Measurements from ENCODE around the gene MB.

Gene MB

DNA sequence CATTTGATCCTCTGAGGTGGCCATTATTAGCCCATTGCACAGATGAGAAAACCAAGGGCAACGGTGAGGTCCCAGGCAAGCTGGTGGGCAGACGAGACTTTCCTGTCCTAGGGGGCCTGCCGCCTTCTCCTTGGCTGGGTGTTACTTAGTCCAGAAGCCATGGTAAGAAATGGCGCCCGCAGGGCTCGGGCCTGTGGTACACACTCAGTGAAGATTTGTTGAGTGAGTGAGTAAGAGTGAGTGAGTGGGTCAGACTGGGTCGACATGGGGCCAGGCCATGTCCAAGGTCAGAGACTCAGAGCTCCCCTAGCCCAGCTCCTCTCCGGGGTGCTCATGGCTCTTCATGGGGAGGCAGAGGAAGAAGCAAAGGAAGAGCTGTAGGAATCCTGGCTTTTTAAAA is 40.5 kb downstream of the MB start:
- no peak overlapping the region for H3K27ac ChIP-seq

DNA sequence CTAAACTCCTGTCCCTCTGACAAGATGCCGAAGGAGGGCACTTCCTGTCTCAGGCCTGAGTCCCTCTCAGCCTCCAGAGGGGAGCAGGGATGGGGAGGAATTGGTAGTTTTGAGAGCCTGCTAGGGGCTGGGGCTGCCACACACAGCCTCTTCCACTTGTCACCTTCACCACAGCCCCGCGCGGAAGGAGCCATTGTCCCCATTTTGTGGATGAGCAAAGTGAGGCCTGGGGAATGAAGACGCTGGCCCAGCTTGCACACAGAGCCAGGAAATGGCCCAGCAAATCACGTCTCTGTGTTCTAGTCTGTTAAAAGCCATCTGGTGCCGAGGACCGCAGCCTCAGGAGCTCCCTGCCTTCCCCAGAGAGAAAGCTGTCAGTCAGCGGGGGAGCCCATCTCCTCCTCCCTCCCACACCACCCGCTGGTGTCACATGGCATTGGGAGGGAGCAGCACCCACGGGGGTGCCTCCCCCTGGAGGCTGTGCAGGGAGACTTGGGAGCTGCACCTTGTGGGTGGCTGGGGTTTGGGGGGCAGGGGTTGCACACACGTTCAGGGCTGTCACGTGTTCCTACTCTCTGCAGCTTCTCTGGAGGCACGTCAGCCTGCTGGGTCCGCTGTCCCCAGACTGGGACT is 41.9 kb downstream of the MB start:
- TF ChIP-seq POLR2AphosphoS5 (IDR thresholded peaks at IDR 0.05; ENCODE audit: borderline replicate concordance, low read depth, low read length) = no peak
- no peak for DNase-seq (ENCODE audit: low read depth, low spot score)
- Histone ChIP-seq H3K4me3 (no peak overlapping the region), H3K9ac (ENCODE audit: insufficient read length) (no peak overlapping the region), H3K27ac (no peak overlapping the region), H3K36me3 (ENCODE audit: insufficient read depth, low read length) (no peaks in the 10 kb centered on the region), H3K9me3 (ENCODE audit: low read depth, low read length) (no peaks in the 10 kb centered on the region)

More for the DNA sequence above, 40.5 kb downstream of the MB start:
- no peak for DNase-seq (ENCODE audit: low read depth, low spot score)
- H3K9ac ChIP-seq (ENCODE audit: insufficient read length) = no peak overlapping the region
- no peaks in the 10 kb centered on the region for H3K9me3 ChIP-seq (ENCODE audit: low read depth, low read length)
- no peak overlapping the region for H3K4me3 ChIP-seq
- TF ChIP-seq EZH2 (IDR thresholded peaks at IDR 0.05) = no peak
- TF ChIP-seq FOXP2 (optimal IDR thresholded peaks at IDR 0.05; ENCODE audit: control extremely low read depth, extremely low read length, insufficient read depth) = no peak
- no peak for TF ChIP-seq POLR2AphosphoS5 (IDR thresholded peaks at IDR 0.05; ENCODE audit: borderline replicate concordance, low read depth, low read length)
- no peaks in the 10 kb centered on the region for H3K36me3 ChIP-seq (ENCODE audit: insufficient read depth, low read length)

DNA sequence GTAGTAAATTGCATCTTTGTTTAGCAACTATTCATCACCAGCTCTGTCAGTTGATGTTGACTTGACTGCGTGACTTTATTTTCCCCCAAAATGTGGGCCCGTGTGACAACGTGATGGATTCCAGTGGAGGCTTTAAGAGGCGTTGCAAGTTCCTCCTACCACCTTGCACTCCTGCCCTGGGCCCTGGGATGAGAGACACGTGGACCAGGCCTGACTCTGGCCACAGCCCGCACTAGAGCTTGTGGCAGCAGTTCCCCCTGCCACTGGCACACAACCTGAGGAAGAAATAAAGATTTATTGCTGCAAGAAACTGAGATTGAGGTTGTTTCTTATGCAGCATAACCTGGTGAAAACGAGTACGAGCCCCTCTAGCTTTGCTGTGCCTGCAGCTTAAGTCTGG is 44.6 kb downstream of the MB start:
- no peak overlapping the region for H3K9ac ChIP-seq (ENCODE audit: insufficient read length)
- DNase-seq (ENCODE audit: low read depth, low spot score) = no peak
- no peak overlapping the region for H3K4me3 ChIP-seq
- H3K36me3 ChIP-seq (ENCODE audit: insufficient read depth, low read length) = no peaks in the 10 kb centered on the region
- no peak overlapping the region for H3K27ac ChIP-seq
- H3K9me3 ChIP-seq (ENCODE audit: low read depth, low read length) = no peaks in the 10 kb centered on the region
- no peak for TF ChIP-seq POLR2AphosphoS5 (IDR thresholded peaks at IDR 0.05; ENCODE audit: borderline replicate concordance, low read depth, low read length)

DNA sequence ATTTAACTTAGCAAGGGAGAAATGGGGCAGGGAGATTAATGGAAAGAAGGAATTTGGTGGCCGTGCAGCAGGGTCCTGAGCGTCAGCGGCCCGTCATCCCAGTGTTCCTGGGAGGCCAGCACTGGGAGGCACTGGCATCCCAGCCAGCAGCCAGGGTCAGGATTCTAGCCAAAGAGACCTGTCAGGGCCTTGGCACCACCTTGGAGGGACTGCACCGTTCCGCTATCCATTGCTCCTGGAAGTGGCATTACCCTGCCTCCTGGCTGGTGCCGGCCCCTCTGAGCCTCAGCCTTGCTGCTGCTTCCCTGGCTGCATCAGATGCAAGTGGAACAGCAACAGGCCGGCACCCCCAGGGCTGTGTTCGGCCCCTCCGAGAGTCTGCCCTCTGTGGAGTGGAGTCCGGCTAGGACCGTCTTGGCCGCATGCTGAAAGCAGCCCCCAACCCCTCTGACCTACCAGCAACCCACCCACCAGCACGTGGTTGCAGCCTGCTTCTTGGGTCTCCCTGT is 46.4 kb downstream of the MB start:
- no peak for TF ChIP-seq EZH2 (IDR thresholded peaks at IDR 0.05)
- no peak for TF ChIP-seq POLR2AphosphoS5 (IDR thresholded peaks at IDR 0.05; ENCODE audit: borderline replicate concordance, low read depth, low read length)
- TF ChIP-seq FOXP2 (optimal IDR thresholded peaks at IDR 0.05; ENCODE audit: control extremely low read depth, extremely low read length, insufficient read depth) = no peak
- DNase-seq (ENCODE audit: low read depth, low spot score) = no peak
- Histone ChIP-seq H3K9ac (ENCODE audit: insufficient read length) (no peak overlapping the region), H3K27ac (no peak overlapping the region), H3K9me3 (ENCODE audit: low read depth, low read length) (no peaks in the 10 kb centered on the region), H3K36me3 (ENCODE audit: insufficient read depth, low read length) (no peaks in the 10 kb centered on the region), H3K4me3 (no peak overlapping the region)

DNA sequence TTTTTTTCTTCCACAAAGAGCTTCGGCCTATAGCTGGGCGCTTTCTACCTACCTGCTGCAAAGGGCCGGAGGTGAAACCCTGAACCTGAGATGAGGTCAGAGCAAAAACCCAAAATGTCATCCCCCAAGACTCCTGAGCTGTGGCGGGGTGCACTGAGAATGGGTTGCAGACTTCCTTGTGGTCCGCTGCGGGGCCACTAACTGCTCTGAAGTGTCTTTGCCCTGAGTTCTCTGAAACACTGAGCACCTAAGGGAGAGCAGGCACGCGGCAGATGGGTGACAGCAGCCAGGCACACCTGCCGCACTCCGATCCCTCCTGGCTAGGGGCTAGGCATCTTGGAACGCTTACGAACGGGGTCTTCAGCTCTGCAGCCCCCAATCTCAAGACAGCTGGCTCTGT is 47.2 kb downstream of the MB start:
- no peak overlapping the region for H3K27ac ChIP-seq
- H3K9ac ChIP-seq (ENCODE audit: insufficient read length) = no peak overlapping the region
- no peak for TF ChIP-seq POLR2AphosphoS5 (IDR thresholded peaks at IDR 0.05; ENCODE audit: borderline replicate concordance, low read depth, low read length)
- no peak for TF ChIP-seq FOXP2 (optimal IDR thresholded peaks at IDR 0.05; ENCODE audit: control extremely low read depth, extremely low read length, insufficient read depth)
- TF ChIP-seq EZH2 (IDR thresholded peaks at IDR 0.05) = no peak
- no peaks in the 10 kb centered on the region for H3K36me3 ChIP-seq (ENCODE audit: insufficient read depth, low read length)
- H3K4me3 ChIP-seq = no peak overlapping the region
- H3K9me3 ChIP-seq (ENCODE audit: low read depth, low read length) = no peaks in the 10 kb centered on the region
- DNase-seq (ENCODE audit: low read depth, low spot score) = no peak

DNA sequence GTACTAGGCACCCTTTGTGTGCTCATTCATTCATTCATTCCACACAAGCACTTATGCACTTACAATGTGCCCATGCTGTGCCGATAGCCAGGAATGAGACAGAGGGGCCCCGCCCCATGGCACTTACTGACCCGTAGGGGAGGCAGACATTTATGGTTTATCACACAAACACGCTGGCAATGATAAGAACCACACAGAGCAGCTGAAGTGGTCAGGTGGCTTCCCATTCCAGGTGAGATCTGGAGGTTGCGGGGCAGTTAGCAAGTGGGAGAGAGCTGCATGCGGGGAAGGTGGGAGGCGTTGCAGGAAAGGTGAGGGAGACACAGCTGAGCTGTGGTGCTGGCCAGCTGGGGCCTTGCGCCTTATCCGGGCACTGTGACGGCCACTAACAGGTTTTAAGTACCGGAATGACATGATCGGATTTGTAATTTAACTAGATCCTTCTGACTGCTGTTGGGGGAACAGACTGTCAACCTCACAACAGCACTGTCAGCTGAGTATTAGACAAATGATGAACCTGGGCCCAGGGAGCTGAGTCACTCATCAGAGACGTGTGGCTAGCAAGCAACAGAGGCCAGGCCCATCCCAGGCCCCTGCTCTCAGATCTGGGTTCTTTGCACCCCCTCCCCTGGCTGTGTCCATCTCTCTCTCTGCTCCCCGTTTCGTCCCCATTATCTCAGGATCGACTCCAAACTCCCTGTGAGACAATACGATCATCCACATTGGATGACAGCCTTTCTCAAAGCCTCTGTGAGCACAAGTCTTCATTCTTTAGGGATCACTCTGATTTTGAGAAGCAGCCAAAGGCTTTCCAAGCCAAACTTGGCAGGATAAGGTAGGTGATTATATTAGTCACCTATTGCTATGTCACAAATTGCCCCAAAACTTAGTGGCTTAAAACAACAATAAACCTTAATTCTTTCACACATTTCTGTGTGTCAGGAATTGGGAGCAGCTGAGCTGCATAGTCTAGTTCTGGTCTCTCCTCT is 48.1 kb downstream of the MB start:
- H3K4me3 ChIP-seq = no peak overlapping the region
- H3K9ac ChIP-seq (ENCODE audit: insufficient read length) = no peak overlapping the region
- H3K36me3 ChIP-seq (ENCODE audit: insufficient read depth, low read length) = no peaks in the 10 kb centered on the region
- no peak for DNase-seq (ENCODE audit: low read depth, low spot score)
- no peaks in the 10 kb centered on the region for H3K9me3 ChIP-seq (ENCODE audit: low read depth, low read length)
- no peak for TF ChIP-seq POLR2AphosphoS5 (IDR thresholded peaks at IDR 0.05; ENCODE audit: borderline replicate concordance, low read depth, low read length)
- H3K27ac ChIP-seq = no peak overlapping the region

GRCh38 chr22:35567351-35568141 is 49.6 kb downstream of the MB start:
- Histone ChIP-seq H3K36me3 (ENCODE audit: insufficient read depth, low read length) (no peaks in the 10 kb centered on the region), H3K27ac (no peak overlapping the region), H3K4me3 (no peak overlapping the region), H3K9ac (ENCODE audit: insufficient read length) (no peak overlapping the region), H3K9me3 (ENCODE audit: low read depth, low read length) (no peaks in the 10 kb centered on the region)
- no peak for TF ChIP-seq EZH2 (IDR thresholded peaks at IDR 0.05)
- TF ChIP-seq FOXP2 (optimal IDR thresholded peaks at IDR 0.05; ENCODE audit: control extremely low read depth, extremely low read length, insufficient read depth) = no peak
- TF ChIP-seq POLR2AphosphoS5 (IDR thresholded peaks at IDR 0.05; ENCODE audit: borderline replicate concordance, low read depth, low read length) = no peak
- DNase-seq (ENCODE audit: low read depth, low spot score) = no peak

All from SK-N-MC (cell line).